Colonic mucosa (tissue), 4 donors: ENCODE results near the gene VARS2. TPM values are rescaled to one million over a fixed set of nuclear protein-coding genes. Genes with fewer than 3 reads are reported as not detected.

Experiments
- DNase-seq: peaks from one replicate; pipeline ENCODE4 v3.0.0-alpha.2; 2020
- H3K27ac ChIP-seq: fragments of 200-600 bp; one replicate; pipeline ENCODE4 v1.8.0; 2021
- H3K27me3 ChIP-seq: fragments of 200-600 bp; one replicate; pipeline ENCODE4 v1.8.0; 2021
- H3K36me3 ChIP-seq: fragments of 200-600 bp; one replicate; pipeline ENCODE4 v1.8.0; 2021
- H3K4me1 ChIP-seq: fragments of 200-600 bp; one replicate; pipeline ENCODE4 v1.8.0; 2021; ENCODE audit warnings: mild to moderate bottlenecking
- H3K4me3 ChIP-seq: fragments of 200-600 bp; one replicate; pipeline ENCODE4 v1.8.0; 2021
- H3K9ac ChIP-seq, 2 donors: one replicate each; pipeline ENCODE4 v1.7.0; 2013; ENCODE audit warnings: control low read depth in 2 of 2, low read depth in 2 of 2, low read length in 2 of 2
- H3K9me3 ChIP-seq: fragments of 200-600 bp; one replicate; pipeline ENCODE4 v1.8.0; 2021
- CTCF ChIP-seq: fragments of 200-600 bp; IDR thresholded peaks from one replicate; pipeline ENCODE4 v1.8.0; 2022; ENCODE audit warnings: antibody characterized with exemption, mild to moderate bottlenecking
- intact Hi-C: fragments of 100-400 bp; cut with DNase I; formaldehyde crosslinking; loops from one replicate; pipeline ENCODE4 v1.14.1; 2022
- total RNA-seq, 2 donors: library from RNA; stranded (reverse); fragmentation: NEBNext Ultra II Directional in 1 of 2; extraction: Animal tissue kit (Norgen Biotek cat#: 25700) in 1 of 2; gene quantifications; one replicate each; pipeline ENCODE4 v1.2.1, GENCODE V29; 2021
- donor health status: healthy.
- donor health status: DM: no; HTN: no; CAD: no.
- donor health status: DM: no; HTN: no; CAD: no.

VARS2 gene
- total RNA-seq, 2 donors from 2014 or later = 27.5 to 55.6 TPM

- Histone ChIP-seq H3K4me1 (no peaks in the 10 kb centered on the region), H3K27me3 (no peaks in the 10 kb centered on the region), H3K36me3 (no peaks in the 10 kb centered on the region), H3K27ac (no peak overlapping the region), H3K9ac (no peak overlapping the region), H3K4me3 (no peak overlapping the region), H3K9me3 (no peaks in the 10 kb centered on the region)
- DNase-seq = no peak
- intact Hi-C loops = no loop called here
- no peak for TF ChIP-seq CTCF
Observed at GRCh38 chr6:30945281-30945680, 31.2 kb downstream of the VARS2 start.

- Histone ChIP-seq H3K4me1 (no peaks in the 10 kb centered on the region), H3K27ac (no peak overlapping the region), H3K4me3 (no peak overlapping the region), H3K9me3 (no peaks in the 10 kb centered on the region), H3K36me3 (no peaks in the 10 kb centered on the region), H3K27me3 (no peaks in the 10 kb centered on the region), H3K9ac (no peak overlapping the region)
- no peak for DNase-seq
- TF ChIP-seq CTCF = no peak
- intact Hi-C loops = no loop called here
Observed at GRCh38 chr6:30947231-30947630, 33.2 kb downstream of the VARS2 start.

- no peaks in the 10 kb centered on the region for H3K4me1 ChIP-seq
- no peak overlapping the region for H3K27ac ChIP-seq
- intact Hi-C loops = no loop called here
- no peak for DNase-seq
- TF ChIP-seq CTCF = no peak
- H3K9ac ChIP-seq = no peak overlapping the region
- no peaks in the 10 kb centered on the region for H3K9me3 ChIP-seq
- H3K36me3 ChIP-seq = no peaks in the 10 kb centered on the region
- no peaks in the 10 kb centered on the region for H3K27me3 ChIP-seq
- H3K4me3 ChIP-seq = no peak overlapping the region
Observed at GRCh38 chr6:30948811-30949210, 34.8 kb downstream of the VARS2 start.

GRCh38 chr6:30951907-30952469 lies 38.0 kb downstream of the VARS2 start:
- Histone ChIP-seq H3K36me3 (no peaks in the 10 kb centered on the region), H3K9me3 (no peaks in the 10 kb centered on the region), H3K4me3 (no peak overlapping the region), H3K4me1 (peaks cover 4% of the 10 kb centered on the region), H3K27ac (no peak overlapping the region), H3K9ac (no peak overlapping the region), H3K27me3 (peaks cover 21% of the 10 kb centered on the region)
- DNase-seq = no peak
- no peak for TF ChIP-seq CTCF
- intact Hi-C loops = no loop called here

GRCh38 chr6:30954631-30955366 lies 40.8 kb downstream of the VARS2 start:
- Histone ChIP-seq H3K27me3 (peaks cover 21% of the 10 kb centered on the region), H3K9ac (peak overlapping the region; percentile 43 to 62), H3K9me3 (no peaks in the 10 kb centered on the region), H3K4me1 (peaks cover 4% of the 10 kb centered on the region), H3K4me3 (peak overlapping the region; percentile 34), H3K27ac (no peak overlapping the region), H3K36me3 (no peaks in the 10 kb centered on the region)
- no peak for TF ChIP-seq CTCF
- DNase-seq = no peak
- intact Hi-C loops = no loop called here
